AG10803 (cell line): ENCODE results near the gene CD209.

Experiments used
- DNase-seq: peaks from one replicate; pipeline ENCODE4 v3.0.0; 2010; ENCODE audit warnings: low read depth
- H3K4me3 ChIP-seq: 2 replicates; pipeline ENCODE4 v1.5.1; 2011; ENCODE audit warnings: mild to moderate bottlenecking, low read length, control low read depth
- TF ChIP-seq, protein P1 (sequence below): conservative IDR thresholded peaks from 2 replicates; pipeline ENCODE4 v1.5.1; 2011; ENCODE audit warnings: mild to moderate bottlenecking, low read length, control low read depth, inconsistent platforms

Gene CD209

DNA sequence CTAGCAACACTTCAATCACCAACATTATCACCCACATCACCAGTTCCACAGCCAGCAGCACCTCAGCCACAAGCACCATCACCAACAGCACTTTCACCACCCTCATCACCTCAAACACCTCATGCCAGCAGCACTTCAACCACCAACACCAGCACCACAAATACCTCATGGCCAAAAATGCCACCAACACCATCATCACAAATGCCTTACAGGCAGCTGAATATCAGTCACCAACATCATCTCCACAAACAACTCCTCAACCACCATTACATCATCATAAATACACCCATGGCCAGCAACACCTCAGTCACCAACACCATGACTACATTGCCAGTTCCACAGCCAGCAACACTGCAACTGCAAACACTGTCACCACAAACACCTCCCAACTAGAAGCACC lies 55.8 kb downstream of the CD209 start:
- DNase-seq, result no peak
- TF ChIP-seq, protein P1, sequence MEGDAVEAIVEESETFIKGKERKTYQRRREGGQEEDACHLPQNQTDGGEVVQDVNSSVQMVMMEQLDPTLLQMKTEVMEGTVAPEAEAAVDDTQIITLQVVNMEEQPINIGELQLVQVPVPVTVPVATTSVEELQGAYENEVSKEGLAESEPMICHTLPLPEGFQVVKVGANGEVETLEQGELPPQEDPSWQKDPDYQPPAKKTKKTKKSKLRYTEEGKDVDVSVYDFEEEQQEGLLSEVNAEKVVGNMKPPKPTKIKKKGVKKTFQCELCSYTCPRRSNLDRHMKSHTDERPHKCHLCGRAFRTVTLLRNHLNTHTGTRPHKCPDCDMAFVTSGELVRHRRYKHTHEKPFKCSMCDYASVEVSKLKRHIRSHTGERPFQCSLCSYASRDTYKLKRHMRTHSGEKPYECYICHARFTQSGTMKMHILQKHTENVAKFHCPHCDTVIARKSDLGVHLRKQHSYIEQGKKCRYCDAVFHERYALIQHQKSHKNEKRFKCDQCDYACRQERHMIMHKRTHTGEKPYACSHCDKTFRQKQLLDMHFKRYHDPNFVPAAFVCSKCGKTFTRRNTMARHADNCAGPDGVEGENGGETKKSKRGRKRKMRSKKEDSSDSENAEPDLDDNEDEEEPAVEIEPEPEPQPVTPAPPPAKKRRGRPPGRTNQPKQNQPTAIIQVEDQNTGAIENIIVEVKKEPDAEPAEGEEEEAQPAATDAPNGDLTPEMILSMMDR, result no peak
- H3K4me3 ChIP-seq, result no peak overlapping the region

DNA sequence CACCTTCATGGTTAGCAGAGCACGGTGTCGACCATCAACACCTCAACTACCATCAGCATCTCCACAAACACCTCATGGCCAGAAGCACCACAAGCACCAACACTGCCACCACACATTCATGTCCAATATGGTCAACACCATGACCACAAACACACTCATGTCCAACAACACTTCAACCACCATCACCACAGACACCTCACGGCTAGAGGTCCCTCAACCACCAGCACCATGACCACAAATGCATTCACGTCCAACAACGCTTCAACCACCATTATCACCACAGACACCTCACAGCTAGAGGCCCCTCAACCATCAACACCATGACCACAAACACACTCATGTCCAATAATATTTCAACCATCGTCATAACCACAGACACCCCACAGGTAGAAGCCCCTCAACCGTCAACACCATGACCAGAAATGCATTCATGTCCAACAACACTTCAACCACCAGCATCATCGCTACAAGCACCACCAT lies 56.5 kb downstream of the CD209 start:
- no peak for DNase-seq
- no peak overlapping the region for H3K4me3 ChIP-seq
- TF ChIP-seq, protein P1, result no peak
